Astrocyte (in vitro differentiated cells and primary cell): ENCODE results near the gene GRB10. TPM values are rescaled to one million over a fixed set of nuclear protein-coding genes. Genes with fewer than 3 reads are reported as not detected.

Experiments used
- DNase-seq: peaks from one replicate; pipeline ENCODE4 v3.0.0-alpha.2; 2010; ENCODE audit warnings: low read depth
- FAIRE-seq: peaks from 2 replicates; lab custom pipeline; 2011; peaks lifted over from hg19 to GRCh38; lab: Jason Lieb, UNC
- H2AFZ ChIP-seq: 2 replicates; pipeline ENCODE4 v1.6.0; 2012; ENCODE audit warnings: low read depth, low read length, inconsistent platforms
- H3K27ac ChIP-seq: 2 replicates; pipeline ENCODE4 v1.5.1; 2011; ENCODE audit warnings: low read depth, low read length, inconsistent platforms
- H3K27me3 ChIP-seq: 2 replicates; pipeline ENCODE4 v1.6.0; 2011; ENCODE audit warnings: low read length, inconsistent platforms; ENCODE audit not compliant: insufficient read depth
- H3K36me3 ChIP-seq: 2 replicates; pipeline ENCODE4 v1.5.1; 2011; ENCODE audit warnings: low read length, inconsistent platforms; ENCODE audit not compliant: insufficient read depth
- H3K4me1 ChIP-seq: 2 replicates; pipeline ENCODE4 v1.5.1; 2011; ENCODE audit warnings: low read length, inconsistent platforms; ENCODE audit not compliant: insufficient read depth
- H3K4me2 ChIP-seq: 2 replicates; pipeline ENCODE4 v1.6.0; 2012; ENCODE audit warnings: low read length, inconsistent platforms
- H3K4me3 ChIP-seq: 2 replicates; pipeline ENCODE4 v1.5.1; 2011; ENCODE audit warnings: low read depth, mild to moderate bottlenecking, low read length, inconsistent platforms; ENCODE audit not compliant: insufficient read depth
- H3K79me2 ChIP-seq: 2 replicates; pipeline ENCODE4 v1.6.0; 2012; ENCODE audit warnings: mild to moderate bottlenecking, low read length, inconsistent platforms; ENCODE audit not compliant: insufficient read depth
- H3K9ac ChIP-seq: 2 replicates; pipeline ENCODE4 v1.6.0; 2012; ENCODE audit warnings: mild to moderate bottlenecking, low read length, inconsistent platforms
- H3K9me3 ChIP-seq: 2 replicates; pipeline ENCODE4 v1.5.1; 2012; ENCODE audit warnings: low read depth, mild to moderate bottlenecking, low read length, inconsistent platforms; ENCODE audit not compliant: insufficient read depth
- H4K20me1 ChIP-seq: 2 replicates; pipeline ENCODE4 v1.6.0; 2012; ENCODE audit warnings: low read length, inconsistent platforms; ENCODE audit not compliant: insufficient read depth
- H3K27ac Mint-ChIP-seq: one replicate; pipeline ENCODE4 v1.8.0; 2021; ENCODE audit warnings: mild to moderate bottlenecking, mixed read lengths; ENCODE audit not compliant: unreplicated experiment
- H3K27me3 Mint-ChIP-seq: one replicate; pipeline ENCODE4 v1.8.0; 2021; ENCODE audit warnings: low read depth, mixed read lengths; ENCODE audit not compliant: unreplicated experiment
- H3K36me3 Mint-ChIP-seq: one replicate; pipeline ENCODE4 v1.8.0; 2021; ENCODE audit warnings: low read depth, mixed read lengths; ENCODE audit not compliant: unreplicated experiment
- H3K4me1 Mint-ChIP-seq: one replicate; pipeline ENCODE4 v1.8.0; 2021; ENCODE audit warnings: low read depth, mixed read lengths; ENCODE audit not compliant: unreplicated experiment
- H3K4me3 Mint-ChIP-seq: one replicate; pipeline ENCODE4 v1.8.0; 2021; ENCODE audit warnings: mild to moderate bottlenecking, moderate library complexity, mixed read lengths; ENCODE audit not compliant: unreplicated experiment
- H3K9me3 Mint-ChIP-seq: one replicate; pipeline ENCODE4 v1.8.0; 2021; ENCODE audit warnings: mild to moderate bottlenecking, mixed read lengths; ENCODE audit not compliant: unreplicated experiment
- EZH2 ChIP-seq: IDR thresholded peaks from 2 replicates; pipeline ENCODE4 v1.6.1; 2012; ENCODE audit warnings: mild to moderate bottlenecking, low read length, inconsistent platforms; ENCODE audit not compliant: insufficient read depth
- total RNA-seq: library from RNA; stranded (reverse); gene quantifications from 2 replicates; pipeline ENCODE4 v1.2.1, GENCODE V29; 2021
- TF ChIP-seq, protein P1 (sequence below): IDR thresholded peaks from 2 replicates; pipeline ENCODE4 v1.5.1; 2011; ENCODE audit warnings: low read depth, mild to moderate bottlenecking, inconsistent platforms, low read length, moderate library complexity; ENCODE audit not compliant: insufficient read depth

Gene GRB10
- total RNA-seq, 1 donor from 2014 or later, result 81.9 TPM

DNA sequence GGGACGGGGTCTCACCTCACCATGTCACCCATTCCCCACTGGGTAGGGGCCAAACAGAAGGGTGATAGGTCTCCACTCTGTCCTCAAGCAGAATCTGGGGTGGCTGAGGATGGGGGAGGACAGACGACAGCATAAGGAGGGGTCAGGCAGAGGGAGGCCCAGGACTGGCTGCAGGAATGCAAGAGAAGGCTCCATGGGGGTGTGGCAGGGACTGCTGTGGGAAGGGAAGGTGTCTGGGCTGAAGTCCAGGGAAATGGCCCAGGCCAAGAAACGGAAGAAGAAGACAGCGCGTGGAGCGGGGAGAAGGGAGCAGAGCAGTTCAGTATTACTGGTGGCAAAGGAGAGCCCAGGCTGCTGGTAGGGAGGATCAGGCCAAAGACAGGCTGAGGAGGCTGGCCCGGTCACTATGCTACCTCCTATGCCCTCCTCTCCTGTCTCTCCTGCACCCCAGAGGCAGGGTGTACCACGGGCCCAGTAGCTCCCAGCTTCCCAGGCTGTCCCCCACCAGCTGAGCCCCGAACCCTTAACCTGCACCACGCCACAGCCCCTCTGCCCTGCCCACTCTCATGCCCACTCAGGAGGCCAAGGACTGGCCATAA lies 60.9 kb downstream of the GRB10 start:
- H3K36me3 Mint-ChIP-seq, result peaks cover 16% of the 10 kb centered on the region
- TF ChIP-seq, protein P1, sequence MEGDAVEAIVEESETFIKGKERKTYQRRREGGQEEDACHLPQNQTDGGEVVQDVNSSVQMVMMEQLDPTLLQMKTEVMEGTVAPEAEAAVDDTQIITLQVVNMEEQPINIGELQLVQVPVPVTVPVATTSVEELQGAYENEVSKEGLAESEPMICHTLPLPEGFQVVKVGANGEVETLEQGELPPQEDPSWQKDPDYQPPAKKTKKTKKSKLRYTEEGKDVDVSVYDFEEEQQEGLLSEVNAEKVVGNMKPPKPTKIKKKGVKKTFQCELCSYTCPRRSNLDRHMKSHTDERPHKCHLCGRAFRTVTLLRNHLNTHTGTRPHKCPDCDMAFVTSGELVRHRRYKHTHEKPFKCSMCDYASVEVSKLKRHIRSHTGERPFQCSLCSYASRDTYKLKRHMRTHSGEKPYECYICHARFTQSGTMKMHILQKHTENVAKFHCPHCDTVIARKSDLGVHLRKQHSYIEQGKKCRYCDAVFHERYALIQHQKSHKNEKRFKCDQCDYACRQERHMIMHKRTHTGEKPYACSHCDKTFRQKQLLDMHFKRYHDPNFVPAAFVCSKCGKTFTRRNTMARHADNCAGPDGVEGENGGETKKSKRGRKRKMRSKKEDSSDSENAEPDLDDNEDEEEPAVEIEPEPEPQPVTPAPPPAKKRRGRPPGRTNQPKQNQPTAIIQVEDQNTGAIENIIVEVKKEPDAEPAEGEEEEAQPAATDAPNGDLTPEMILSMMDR, result no peak
- no peak for TF ChIP-seq EZH2
- H3K4me3 Mint-ChIP-seq, result no peak overlapping the region
- H3K9me3 ChIP-seq, result no peaks in the 10 kb centered on the region
- H3K4me3 ChIP-seq, result no peak overlapping the region
- peaks cover 17% of the 10 kb centered on the region for H3K4me1 ChIP-seq
- H3K4me1 Mint-ChIP-seq, result peaks cover 24% of the 10 kb centered on the region
- peaks cover 98% of the 10 kb centered on the region for H3K79me2 ChIP-seq
- no peaks in the 10 kb centered on the region for H3K27me3 ChIP-seq
- H3K36me3 ChIP-seq, result no peaks in the 10 kb centered on the region
- H3K9me3 Mint-ChIP-seq, result no peaks in the 10 kb centered on the region
- no peak overlapping the region for H3K9ac ChIP-seq
- H4K20me1 ChIP-seq, result peaks cover 92% of the 10 kb centered on the region
- DNase-seq, result no peak
- H3K4me2 ChIP-seq, result no peak overlapping the region
- no peak overlapping the region for H2AFZ ChIP-seq
- H3K27ac Mint-ChIP-seq, result peak overlapping the region; percentile 26
- no peak for FAIRE-seq
- H3K27ac ChIP-seq, result no peak overlapping the region
- no peaks in the 10 kb centered on the region for H3K27me3 Mint-ChIP-seq

DNA sequence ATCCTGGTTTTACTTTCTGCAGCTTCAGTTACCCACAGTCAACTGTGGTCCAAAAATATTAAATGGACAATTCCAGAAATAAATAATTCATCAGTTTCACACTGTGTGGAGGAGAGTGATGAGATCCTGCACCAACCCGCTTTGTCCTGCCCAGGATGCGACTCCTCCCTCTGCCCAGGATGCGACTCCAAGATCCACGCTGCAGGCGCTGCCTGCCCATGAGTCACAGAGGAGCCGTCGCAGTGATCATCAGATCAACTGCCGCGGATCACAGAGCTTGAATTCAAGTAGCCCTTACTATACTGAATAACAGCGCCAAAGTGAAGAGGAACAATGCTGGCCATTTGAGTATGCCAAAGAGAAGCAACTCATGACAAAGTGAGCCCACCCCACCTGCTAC lies 61.5 kb downstream of the GRB10 start:
- H3K4me3 Mint-ChIP-seq, result no peak overlapping the region
- FAIRE-seq, result no peak
- no peak for TF ChIP-seq EZH2
- TF ChIP-seq, protein P1, result no peak
- H3K9me3 Mint-ChIP-seq, result no peaks in the 10 kb centered on the region
- no peak overlapping the region for H3K4me3 ChIP-seq
- DNase-seq, result peak; percentile 58
- H3K27me3 ChIP-seq, result no peaks in the 10 kb centered on the region
- no peak overlapping the region for H3K27ac Mint-ChIP-seq
- H4K20me1 ChIP-seq, result peaks cover 95% of the 10 kb centered on the region
- H3K27ac ChIP-seq, result no peak overlapping the region
- no peak overlapping the region for H3K9ac ChIP-seq
- H2AFZ ChIP-seq, result no peak overlapping the region
- no peaks in the 10 kb centered on the region for H3K36me3 ChIP-seq
- H3K79me2 ChIP-seq, result peaks cover 98% of the 10 kb centered on the region
- H3K36me3 Mint-ChIP-seq, result peaks cover 22% of the 10 kb centered on the region
- H3K9me3 ChIP-seq, result no peaks in the 10 kb centered on the region
- H3K4me1 ChIP-seq, result peaks cover 17% of the 10 kb centered on the region
- H3K4me1 Mint-ChIP-seq, result peaks cover 26% of the 10 kb centered on the region
- no peaks in the 10 kb centered on the region for H3K27me3 Mint-ChIP-seq
- no peak overlapping the region for H3K4me2 ChIP-seq

DNA sequence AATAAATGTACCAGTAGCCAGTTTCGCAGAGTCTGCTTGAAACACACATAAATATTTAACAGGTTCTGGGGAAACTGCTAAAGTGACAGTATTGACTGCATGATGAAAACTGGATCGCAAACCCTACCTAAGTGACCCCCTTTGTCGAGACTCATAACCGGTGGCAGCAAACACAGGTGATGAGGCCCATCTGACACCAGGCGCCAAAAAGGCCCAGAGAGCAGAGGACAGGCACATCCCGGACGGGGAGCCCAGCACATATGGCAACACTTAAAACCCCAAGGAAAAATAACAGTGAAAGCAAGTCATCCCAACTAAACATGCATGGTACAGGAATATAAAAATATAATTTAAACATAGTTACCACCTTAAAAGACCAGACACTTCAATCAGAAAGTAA lies 62.4 kb downstream of the GRB10 start:
- peaks cover 96% of the 10 kb centered on the region for H4K20me1 ChIP-seq
- no peak for FAIRE-seq
- no peak overlapping the region for H3K4me2 ChIP-seq

More for the DNA sequence above, 62.4 kb downstream of the GRB10 start:
- Histone ChIP-seq H3K4me3 (no peak overlapping the region), H3K9me3 (no peaks in the 10 kb centered on the region), H2AFZ (no peak overlapping the region), H3K9ac (no peak overlapping the region), H3K4me1 (peaks cover 18% of the 10 kb centered on the region), H3K36me3 (no peaks in the 10 kb centered on the region), H3K27ac (no peak overlapping the region), H3K27me3 (no peaks in the 10 kb centered on the region), H3K79me2 (peaks cover 98% of the 10 kb centered on the region)
- no peak for DNase-seq
- TF ChIP-seq EZH2, result no peak
- TF ChIP-seq, protein P1, result no peak
- Mint-ChIP-seq H3K27ac (no peak overlapping the region), H3K4me3 (no peak overlapping the region), H3K27me3 (no peaks in the 10 kb centered on the region), H3K9me3 (no peaks in the 10 kb centered on the region), H3K36me3 (peaks cover 24% of the 10 kb centered on the region), H3K4me1 (peaks cover 33% of the 10 kb centered on the region)
